HG03196 (cell line): Measurements from ENCODE around the gene ADAMTS5.

ENCODE experiments used
- ATAC-seq: cut with Tn5 transposase; IDR thresholded peaks from one replicate; pipeline ENCODE4 v1.9.1; 2021; ENCODE audit not compliant: unreplicated experiment

ADAMTS5 gene

GRCh38 chr21:26888931-26889330 lies 78.0 kb downstream of the ADAMTS5 start:
- no peak for ATAC-seq

DNA sequence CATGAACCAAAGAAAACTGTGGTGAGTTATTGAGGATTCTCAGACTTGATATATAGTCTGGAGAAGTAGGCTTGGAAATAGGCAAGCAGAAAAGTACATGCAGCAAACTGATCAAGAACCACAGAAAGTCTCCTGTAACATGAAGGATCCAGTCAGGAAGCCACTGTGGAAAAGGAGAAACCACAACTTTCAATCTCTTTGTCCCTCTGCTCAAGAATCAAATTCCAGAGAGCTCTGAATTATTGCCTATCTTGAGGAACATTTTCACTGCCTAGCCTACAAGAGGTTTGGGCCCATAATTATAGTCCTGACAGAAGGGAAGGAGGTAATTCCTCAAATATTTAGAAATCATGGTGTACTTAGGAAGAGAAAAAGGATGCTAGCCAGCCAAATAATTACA lies 78.6 kb downstream of the ADAMTS5 start:
- no peak for ATAC-seq

DNA sequence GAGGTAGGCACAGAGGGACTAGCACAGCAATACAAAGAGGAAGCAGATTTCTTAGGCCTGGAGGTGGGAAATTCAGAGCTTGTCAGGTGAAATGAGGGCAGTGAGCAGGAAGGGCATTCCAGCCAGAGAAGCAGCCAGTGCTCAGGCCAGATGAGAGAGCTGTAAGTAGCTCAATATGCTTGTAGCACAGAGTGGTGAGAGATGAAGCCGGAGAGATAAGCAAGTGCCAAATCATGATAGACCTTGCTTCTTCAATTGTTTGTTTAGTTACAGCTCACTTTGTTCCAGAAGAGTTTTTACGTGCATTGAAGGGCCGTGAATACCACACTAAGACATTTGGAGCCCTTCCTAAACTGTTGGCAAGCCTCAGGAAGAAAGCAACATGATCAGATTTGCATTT lies 79.6 kb downstream of the ADAMTS5 start:
- no peak for ATAC-seq

DNA sequence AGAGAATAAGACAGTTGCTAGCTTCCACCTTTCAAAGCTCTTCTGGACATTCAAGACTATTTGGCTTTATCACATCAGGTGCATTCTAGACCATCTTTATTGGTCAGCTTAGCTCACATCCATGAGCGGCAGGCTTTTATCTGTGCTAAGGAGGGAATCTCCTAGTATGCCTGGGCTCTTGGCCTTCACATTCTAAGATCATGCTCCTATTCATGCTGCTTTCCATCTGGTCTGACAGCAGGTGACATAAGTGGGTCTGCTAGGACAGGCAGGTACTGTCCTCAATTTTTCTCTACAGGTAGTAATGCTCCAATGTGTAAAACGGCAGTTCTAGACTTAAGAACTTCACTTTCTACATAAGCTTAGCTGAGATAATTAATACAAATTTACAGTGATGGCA lies 82.5 kb downstream of the ADAMTS5 start:
- ATAC-seq = no peak

DNA sequence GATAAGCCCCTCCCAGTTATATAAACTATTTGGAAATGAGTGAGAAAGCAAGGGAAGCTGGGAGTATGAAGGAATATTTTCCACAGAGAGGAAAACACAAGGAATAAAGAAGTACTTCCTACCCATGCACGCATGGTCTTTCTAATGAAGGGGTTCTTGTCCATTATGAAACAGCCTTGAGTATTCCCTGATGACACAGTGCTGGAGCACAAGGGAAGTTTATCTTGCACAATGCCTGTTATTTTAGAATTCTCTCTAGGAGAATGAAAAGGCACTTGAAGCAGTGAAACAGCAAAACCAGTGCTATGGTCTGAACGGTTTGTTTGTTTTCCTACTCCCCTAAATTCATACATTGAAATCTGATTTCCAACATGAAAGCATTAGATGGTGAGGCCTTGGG lies 83.1 kb downstream of the ADAMTS5 start:
- no peak for ATAC-seq

- ATAC-seq = no peak
These were observed 85.2 kb downstream of the ADAMTS5 start for GRCh38 chr21:26881504-26882228.

DNA sequence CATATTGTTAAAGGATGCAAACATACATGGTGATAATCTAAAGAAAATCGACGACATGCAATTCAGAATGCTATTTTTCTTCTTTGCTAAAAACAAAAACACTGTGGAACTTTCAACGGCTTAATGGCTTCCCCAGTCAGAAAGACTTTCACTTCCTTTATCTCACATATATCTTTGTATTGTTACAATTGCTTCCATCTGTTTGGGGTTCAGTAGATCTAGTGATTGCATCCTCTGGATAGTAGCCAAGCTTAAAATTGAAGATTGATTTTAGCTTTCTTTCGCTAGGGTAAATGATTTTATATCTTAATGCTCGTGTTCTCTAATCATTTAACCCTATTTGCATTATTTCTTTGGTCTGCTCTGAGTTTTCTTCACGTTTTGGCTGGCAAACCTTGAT lies 89.9 kb downstream of the ADAMTS5 start:
- no peak for ATAC-seq

- no peak for ATAC-seq
These were observed 92.5 kb downstream of the ADAMTS5 start for GRCh38 chr21:26874347-26874746.
